ENCODE data around the gene MCCC2. TPM values are rescaled to one million over a fixed set of nuclear protein-coding genes. Genes with fewer than 3 reads are reported as not detected.
A peak's percentile ranks its signal among the peaks of the same experiment; 100 is the strongest.
"Not testable (repeated sequence)": the region's sequence is repeated elsewhere in the genome, so short reads cannot be mapped to it uniquely, and the experiment has no call there.

Gene MCCC2
- polyA plus RNA-seq (8.3 and 8.8 TPM in 2 replicates), polyA minus RNA-seq (15.7 and 20.9 TPM in 2 replicates)

- Histone ChIP-seq H2AFZ (ENCODE audit: low read depth, low read length) (peak within 1 kb of the TSS; percentile 93), H3K27ac (ENCODE audit: low read length) (no peak within 1 kb of the TSS), H3K79me2 (replicated peaks; ENCODE audit: insufficient read depth, low read length) (no peaks in the 10 kb centered on the region), H3K9me3 (ENCODE audit: low read length) (no peaks in the 10 kb centered on the region), H3F3A (ENCODE audit: insufficient read depth, low read length, poor library complexity, severe bottlenecking) (no peaks in the 10 kb centered on the region), H3K9me2 (ENCODE audit: insufficient read depth, low read length) (no peaks in the 10 kb centered on the region), H3K27me3 (ENCODE audit: insufficient read depth, low read depth, low read length) (no peaks in the 10 kb centered on the region), H3K9ac (ENCODE audit: low read length) (peak within 1 kb of the TSS; percentile 70), H3K4me3 (ENCODE audit: low read length) (peak within 1 kb of the TSS; percentile 98), H4K20me1 (ENCODE audit: insufficient read depth) (no peaks in the 10 kb centered on the region), H3K36me3 (ENCODE audit: insufficient read depth, low read length) (no peaks in the 10 kb centered on the region), H3K4me2 (ENCODE audit: low read length) (peak within 1 kb of the TSS; percentile 70)
- peak; percentile 71 for TF ChIP-seq TAF1 (IDR thresholded peaks at IDR 0.05; ENCODE audit: low read depth)
- no peak for TF ChIP-seq REST (IDR thresholded peaks at IDR 0.05; ENCODE audit: borderline replicate concordance)
- TF ChIP-seq MXI1 (conservative IDR thresholded peaks at IDR 0.05; ENCODE audit: poor library complexity, severe bottlenecking): peak; percentile 93
- no peak for TF ChIP-seq CTCF (IDR thresholded peaks at IDR 0.05; ENCODE audit: poor library complexity, severe bottlenecking)
- TF ChIP-seq EZH2 (IDR thresholded peaks at IDR 0.05; ENCODE audit: borderline replicate concordance, insufficient read depth, low read length, poor library complexity, severe bottlenecking): no peak
- peak; percentile 39 for TF ChIP-seq POLR2AphosphoS5 (IDR thresholded peaks at IDR 0.05)
- TF ChIP-seq RAD21 (conservative IDR thresholded peaks at IDR 0.05): peak; percentile 48
- TF ChIP-seq EP300 (conservative IDR thresholded peaks at IDR 0.05; ENCODE audit: poor library complexity, severe bottlenecking): no peak
- TF ChIP-seq SMC3 (conservative IDR thresholded peaks at IDR 0.05; ENCODE audit: poor library complexity): peak; percentile 41
Observed at GRCh38 chr5:71586941-71587765, at the start of gene MCCC2. Gene MCCC2, plus strand, starts transcription at chr5:71587340. Its CDS starts 86 bp downstream, at chr5:71587426.

- Histone ChIP-seq H4K20me1 (ENCODE audit: insufficient read depth) (no peaks in the 10 kb centered on the region), H3K4me2 (ENCODE audit: low read length) (no peak overlapping the region), H3K4me3 (ENCODE audit: low read length) (no peak overlapping the region), H3K27ac (ENCODE audit: low read length) (no peak overlapping the region), H3K79me2 (replicated peaks; ENCODE audit: insufficient read depth, low read length) (no peaks in the 10 kb centered on the region), H3K27me3 (ENCODE audit: insufficient read depth, low read depth, low read length) (no peaks in the 10 kb centered on the region), H3K36me3 (ENCODE audit: insufficient read depth, low read length) (peaks cover 10% of the 10 kb centered on the region), H3F3A (ENCODE audit: insufficient read depth, low read length, poor library complexity, severe bottlenecking) (no peaks in the 10 kb centered on the region), H3K9me2 (ENCODE audit: insufficient read depth, low read length) (no peaks in the 10 kb centered on the region), H3K9me3 (ENCODE audit: low read length) (no peaks in the 10 kb centered on the region), H2AFZ (ENCODE audit: low read depth, low read length) (no peak overlapping the region), H3K9ac (ENCODE audit: low read length) (no peak overlapping the region)
- TF ChIP-seq CTCF (IDR thresholded peaks at IDR 0.05; ENCODE audit: poor library complexity, severe bottlenecking) (no peak), REST (IDR thresholded peaks at IDR 0.05; ENCODE audit: borderline replicate concordance) (no peak), RAD21 (conservative IDR thresholded peaks at IDR 0.05) (no peak)
Observed at GRCh38 chr5:71537687-71538086, 49.5 kb upstream of the MCCC2 start.

GRCh38 chr5:71550885-71551284 lies 36.3 kb upstream of the MCCC2 start:
- H3K36me3 ChIP-seq (ENCODE audit: insufficient read depth, low read length): peaks cover 21% of the 10 kb centered on the region
- H3K9ac ChIP-seq (ENCODE audit: low read length); H3K27ac ChIP-seq (ENCODE audit: low read length); H3K79me2 ChIP-seq (replicated peaks; ENCODE audit: insufficient read depth, low read length); H3F3A ChIP-seq (ENCODE audit: insufficient read depth, low read length, poor library complexity, severe bottlenecking); H3K27me3 ChIP-seq (ENCODE audit: insufficient read depth, low read depth, low read length); H3K4me2 ChIP-seq (ENCODE audit: low read length); H3K9me3 ChIP-seq (ENCODE audit: low read length); H3K9me2 ChIP-seq (ENCODE audit: insufficient read depth, low read length); H2AFZ ChIP-seq (ENCODE audit: low read depth, low read length); H3K4me3 ChIP-seq (ENCODE audit: low read length); H4K20me1 ChIP-seq (ENCODE audit: insufficient read depth): not testable (repeated sequence)
